WI38 (cell line): ENCODE data around the gene ANKLE1.
A peak's percentile ranks its signal among the peaks of the same experiment; 100 is the strongest.

Experiments
- H3K4me3 ChIP-seq: 2 replicates; pipeline ENCODE4 v1.5.1; 2011; ENCODE audit warnings: low read depth, mild to moderate bottlenecking, control low read depth, low read length
- TF ChIP-seq, protein P1 (sequence below): IDR thresholded peaks from 2 replicates; pipeline ENCODE4 v1.5.1; 2012; ENCODE audit warnings: low read depth, mild to moderate bottlenecking, control low read depth, low read length

The ANKLE1 gene

DNA sequence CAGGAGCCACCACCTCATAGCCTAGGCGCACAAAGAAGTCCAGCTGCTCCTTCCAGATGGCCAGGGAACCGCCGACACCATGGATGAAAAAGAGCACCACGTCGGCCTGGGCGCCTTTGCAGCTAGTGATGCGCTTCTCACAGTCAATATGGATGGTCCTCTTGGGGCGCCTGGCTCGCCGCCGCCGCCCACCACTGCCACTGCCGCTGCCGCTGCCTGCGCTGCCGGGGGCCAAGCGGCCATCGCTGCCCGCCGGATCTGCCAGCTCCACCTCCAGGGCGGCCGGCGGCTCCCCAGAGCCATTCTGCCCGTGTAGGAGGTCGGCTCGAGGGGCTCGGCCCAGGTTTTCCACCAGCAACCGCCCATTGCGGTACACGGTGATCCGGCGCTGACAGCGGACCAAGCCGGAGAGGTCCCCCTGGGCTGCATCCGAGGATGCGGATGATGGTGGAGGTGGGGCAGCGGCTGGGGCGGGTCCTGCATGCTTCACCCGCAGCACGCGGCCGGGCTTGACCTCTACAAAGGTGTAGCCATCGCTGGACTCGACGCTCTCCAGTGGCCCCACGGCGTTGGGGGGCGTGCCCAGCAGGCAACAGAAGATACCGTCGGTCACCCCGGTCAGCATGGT lies 19.4 kb downstream of the ANKLE1 start:
- TF ChIP-seq, protein P1, sequence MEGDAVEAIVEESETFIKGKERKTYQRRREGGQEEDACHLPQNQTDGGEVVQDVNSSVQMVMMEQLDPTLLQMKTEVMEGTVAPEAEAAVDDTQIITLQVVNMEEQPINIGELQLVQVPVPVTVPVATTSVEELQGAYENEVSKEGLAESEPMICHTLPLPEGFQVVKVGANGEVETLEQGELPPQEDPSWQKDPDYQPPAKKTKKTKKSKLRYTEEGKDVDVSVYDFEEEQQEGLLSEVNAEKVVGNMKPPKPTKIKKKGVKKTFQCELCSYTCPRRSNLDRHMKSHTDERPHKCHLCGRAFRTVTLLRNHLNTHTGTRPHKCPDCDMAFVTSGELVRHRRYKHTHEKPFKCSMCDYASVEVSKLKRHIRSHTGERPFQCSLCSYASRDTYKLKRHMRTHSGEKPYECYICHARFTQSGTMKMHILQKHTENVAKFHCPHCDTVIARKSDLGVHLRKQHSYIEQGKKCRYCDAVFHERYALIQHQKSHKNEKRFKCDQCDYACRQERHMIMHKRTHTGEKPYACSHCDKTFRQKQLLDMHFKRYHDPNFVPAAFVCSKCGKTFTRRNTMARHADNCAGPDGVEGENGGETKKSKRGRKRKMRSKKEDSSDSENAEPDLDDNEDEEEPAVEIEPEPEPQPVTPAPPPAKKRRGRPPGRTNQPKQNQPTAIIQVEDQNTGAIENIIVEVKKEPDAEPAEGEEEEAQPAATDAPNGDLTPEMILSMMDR, result no peak
- H3K4me3 ChIP-seq, result no peak overlapping the region

DNA sequence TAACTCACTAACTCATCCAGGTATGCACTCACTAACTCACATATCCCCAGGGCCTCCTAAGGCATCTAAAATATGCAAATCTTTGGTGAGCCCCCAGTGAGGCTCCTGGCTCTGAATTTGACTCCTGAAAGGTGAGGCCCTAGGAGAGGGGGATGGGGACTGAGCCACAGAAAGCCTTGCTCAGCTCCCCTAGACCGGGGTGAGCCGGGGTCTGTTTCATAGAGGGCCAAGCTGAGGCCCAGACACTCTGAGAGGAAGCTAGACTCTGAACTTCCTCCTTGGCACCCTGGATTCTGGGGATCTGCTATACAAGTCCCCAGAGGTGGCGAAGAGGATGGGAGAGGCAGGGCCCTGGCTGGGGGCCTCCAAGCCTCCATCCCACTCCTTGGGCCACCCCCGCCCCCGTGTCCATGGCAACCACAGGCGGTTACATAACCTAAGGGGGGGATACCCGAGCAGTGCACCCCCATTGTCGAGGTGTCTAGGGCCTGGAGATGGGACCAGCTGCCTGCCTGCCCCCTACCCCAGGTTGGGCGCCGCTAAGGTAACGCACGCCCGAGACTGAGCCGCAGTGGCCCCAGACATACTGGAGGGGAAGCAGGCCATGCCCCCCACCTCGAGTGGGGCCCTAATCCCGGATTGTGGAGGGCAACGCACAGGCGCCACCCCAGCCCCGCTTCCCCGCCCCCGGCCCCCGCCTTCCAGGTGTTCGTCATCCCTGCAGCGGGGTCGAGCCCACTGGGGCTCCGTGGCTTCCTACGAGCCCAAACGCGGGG lies 20.9 kb downstream of the ANKLE1 start:
- TF ChIP-seq, protein P1, result no peak
- peak overlapping the region; percentile 69 for H3K4me3 ChIP-seq

DNA sequence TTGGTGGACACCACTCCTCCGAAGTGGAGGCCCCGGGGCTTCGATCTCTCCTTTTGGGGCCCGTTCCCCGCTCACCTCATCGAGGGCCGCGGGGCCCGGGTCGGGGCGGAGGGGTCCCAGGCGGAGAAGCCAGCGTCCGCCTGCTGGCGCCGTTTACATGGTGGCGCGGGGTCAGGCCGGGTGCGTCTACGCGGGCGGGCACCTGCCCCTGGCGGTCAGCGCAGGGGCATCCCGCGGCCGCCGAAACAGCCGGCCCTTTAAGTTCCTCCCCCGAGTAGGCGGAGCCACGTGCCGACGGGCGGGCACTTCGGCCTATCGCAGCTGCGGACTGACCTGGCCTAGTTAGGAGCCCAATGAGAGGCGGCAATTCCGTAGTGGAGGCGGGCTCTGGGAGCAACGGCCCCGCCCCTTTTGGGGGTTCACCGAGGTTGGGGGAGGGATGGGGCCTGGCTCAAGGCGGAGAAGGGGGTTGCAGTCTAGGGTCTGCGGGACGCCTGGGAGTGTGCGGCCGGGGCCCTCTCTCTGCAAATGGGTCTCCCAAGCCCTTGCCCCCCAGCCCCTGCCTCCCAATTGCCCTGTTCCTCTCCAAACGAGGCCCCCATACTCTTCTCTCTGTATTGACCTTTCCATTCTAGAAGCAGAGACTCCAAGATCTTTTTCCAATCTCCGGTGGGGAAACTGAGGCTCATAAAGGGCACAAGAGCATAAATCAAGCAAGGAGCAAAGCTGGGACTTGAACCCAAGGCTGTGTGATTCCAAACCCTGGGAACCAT lies 21.7 kb downstream of the ANKLE1 start, which contains the start of gene ABHD8:
TSS of gene ABHD8 (minus strand) at position 259 of the 773 bp plus-strand sequence. CDS start 1,809 bp downstream, outside the sequence.
- peak within 1 kb of the TSS; percentile 69 for H3K4me3 ChIP-seq
- TF ChIP-seq, protein P1, result no peak; the same call in 1 of the 2 replicates

DNA sequence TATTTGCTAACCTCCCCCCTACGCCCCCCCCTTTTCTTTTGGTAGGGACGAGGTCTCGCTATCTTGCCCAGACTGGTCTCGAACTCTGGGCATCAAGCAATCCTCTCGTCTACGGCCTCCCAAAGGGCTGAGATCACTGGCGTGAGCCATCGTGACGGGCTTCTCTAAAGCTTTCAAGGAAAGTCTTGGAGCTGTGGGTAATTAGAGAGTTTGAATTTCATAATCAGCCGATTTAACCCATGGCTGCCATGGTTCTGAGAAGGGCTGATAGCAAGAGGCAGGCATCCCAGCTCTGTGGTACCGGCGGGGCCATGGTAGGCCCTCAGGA lies 22.2 kb downstream of the ANKLE1 start:
- TF ChIP-seq, protein P1, result no peak
- H3K4me3 ChIP-seq, result no peak overlapping the region

DNA sequence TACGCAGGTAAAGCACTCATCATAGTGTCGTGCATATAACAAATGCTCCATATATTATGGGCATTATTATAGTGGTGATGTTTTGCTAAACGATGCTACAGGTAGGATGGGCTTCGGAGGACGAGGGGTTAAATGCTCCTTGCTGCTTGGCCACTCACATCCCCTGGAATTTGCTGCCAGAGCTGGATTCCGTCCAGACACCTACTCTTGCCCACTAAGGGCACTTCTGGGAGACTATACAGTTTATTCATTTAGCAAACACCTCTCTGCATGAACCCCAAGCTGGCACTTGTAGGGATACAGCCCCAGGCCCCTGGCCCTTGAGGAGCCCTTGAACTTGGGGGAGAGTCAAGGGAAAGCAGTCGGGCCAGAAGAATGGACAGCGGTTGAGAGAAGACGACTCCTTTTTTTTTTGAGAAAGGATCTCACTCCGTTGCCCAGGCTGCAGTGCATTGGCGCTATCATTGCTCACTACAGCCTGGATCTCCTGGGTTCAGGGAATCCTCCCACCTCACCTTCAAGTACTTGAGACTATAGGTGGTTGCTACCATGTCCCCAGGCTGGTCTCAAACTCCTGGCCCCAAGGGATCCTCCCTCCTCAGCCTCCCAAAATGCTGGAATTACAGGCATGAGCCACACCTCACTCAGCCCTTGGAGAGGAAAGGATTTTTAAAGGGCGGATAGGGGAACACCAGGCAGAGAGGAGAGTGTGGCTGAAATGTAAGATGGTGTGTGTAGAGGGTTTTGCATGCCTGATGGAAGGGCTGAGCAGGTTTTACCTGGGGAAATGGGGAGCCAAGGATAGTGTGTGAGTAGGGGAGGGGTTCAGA lies 22.9 kb downstream of the ANKLE1 start:
- TF ChIP-seq, protein P1, result no peak
- no peak overlapping the region for H3K4me3 ChIP-seq

DNA sequence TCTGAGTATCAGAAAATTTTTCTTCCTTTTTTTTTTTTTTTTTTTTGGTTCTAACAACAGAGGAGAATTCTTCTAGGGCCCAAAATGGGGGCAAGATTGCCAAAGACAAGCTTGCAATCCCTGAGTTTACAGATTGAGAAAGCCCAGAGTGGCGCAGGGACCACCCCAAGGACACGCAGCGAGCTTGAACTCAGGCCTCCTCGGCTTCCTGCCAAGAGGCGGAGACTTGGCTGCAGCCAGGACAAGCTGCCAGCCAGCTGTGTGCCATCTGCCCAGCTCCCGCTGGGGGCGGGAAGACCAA lies 23.5 kb downstream of the ANKLE1 start:
- TF ChIP-seq, protein P1, result no peak
- H3K4me3 ChIP-seq, result peak overlapping the region; percentile 82
